RPMI7951 (cell line): ENCODE measurements around the gene METAP1D. TPM values are rescaled to one million over a fixed set of nuclear protein-coding genes. Genes with fewer than 3 reads are reported as not detected.
"Not testable (repeated sequence)": the region's sequence is repeated elsewhere in the genome, so short reads cannot be mapped to it uniquely, and the experiment has no call there.

Source experiments
- DNase-seq: peaks from one replicate; pipeline ENCODE4 v3.0.0-alpha.2; 2012; ENCODE audit warnings: low read depth
- total RNA-seq: library from RNA; depleted of rRNA; stranded (reverse); fragments of >200 nt; shearing (Covaris generic); gene quantifications from 2 replicates; pipeline ENCODE4 v1.2.3, GENCODE V29; 2014; rRNA removed

The METAP1D gene
- 8.6 and 11.3 TPM in 2 replicates for total RNA-seq

DNA sequence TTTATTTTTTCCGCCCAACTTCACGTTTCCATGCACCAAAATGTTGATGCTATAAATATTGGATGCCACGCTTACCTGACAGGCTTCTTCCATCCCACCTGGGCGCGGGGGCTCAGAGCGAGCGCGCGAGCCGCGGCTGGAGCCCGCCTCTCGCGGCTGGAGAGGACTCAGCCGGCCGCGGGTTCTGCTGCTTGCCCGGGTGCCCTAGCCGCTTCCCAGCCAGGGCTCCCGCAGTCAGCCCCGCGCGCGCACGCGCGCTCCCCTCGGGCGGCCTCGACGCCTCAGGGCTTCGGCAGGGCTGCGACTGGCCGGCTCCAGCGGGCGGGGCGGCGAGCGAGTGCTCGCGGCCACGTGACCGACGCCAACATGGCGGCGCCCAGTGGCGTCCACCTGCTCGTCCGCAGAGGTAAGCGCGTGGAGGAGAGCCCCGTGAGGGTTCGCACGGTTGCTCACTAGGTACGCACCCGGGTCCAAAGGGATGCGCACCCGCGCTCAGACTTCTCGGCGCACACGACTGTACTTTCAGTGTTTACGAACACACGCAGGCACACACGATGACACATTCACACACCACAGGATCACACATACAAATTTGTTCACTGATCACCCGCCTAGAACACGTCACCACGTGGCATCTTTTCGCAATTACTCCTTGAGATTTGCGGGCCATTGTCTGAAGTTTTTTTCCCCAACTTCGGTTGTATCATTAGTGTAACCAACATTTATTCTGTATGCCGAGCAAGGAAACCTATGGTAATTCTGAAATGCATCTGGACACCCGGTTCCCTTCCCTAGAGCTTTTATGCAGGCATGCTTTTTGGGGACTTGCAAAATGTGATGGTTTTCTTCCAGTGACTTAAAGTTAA, at the start of gene METAP1D:
METAP1D (plus strand) TSS at position 350 of the 866 bp plus-strand sequence; CDS start at position 367, 17 bp downstream.
- peak; percentile 85 for DNase-seq

DNA sequence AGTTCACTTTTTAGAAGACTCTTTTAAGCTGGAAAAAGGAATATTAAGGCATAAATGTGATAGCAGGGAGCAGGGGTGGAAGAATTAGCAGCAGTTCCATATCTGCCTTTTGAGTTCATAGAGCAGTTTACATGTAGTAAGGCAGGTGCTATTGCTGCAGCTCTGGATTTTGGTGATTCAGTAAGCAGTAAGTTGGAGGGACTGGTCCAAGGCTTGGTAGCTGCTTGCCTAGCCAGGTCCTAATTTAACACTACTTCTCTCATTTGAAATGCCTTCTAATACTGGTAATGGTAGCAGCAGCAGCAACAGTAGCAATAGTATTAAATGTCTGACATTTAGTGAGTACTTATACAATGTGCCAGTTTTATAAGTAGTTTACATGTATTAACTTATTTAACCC, 47.5 kb upstream of the METAP1D start:
- DNase-seq = no peak

- DNase-seq = no peak
Measured at GRCh38 chr2:171952748-171953147, 47.0 kb upstream of the METAP1D start.

GRCh38 chr2:171956135-171956825, 43.5 kb upstream of the METAP1D start:
- no peak for DNase-seq

DNA sequence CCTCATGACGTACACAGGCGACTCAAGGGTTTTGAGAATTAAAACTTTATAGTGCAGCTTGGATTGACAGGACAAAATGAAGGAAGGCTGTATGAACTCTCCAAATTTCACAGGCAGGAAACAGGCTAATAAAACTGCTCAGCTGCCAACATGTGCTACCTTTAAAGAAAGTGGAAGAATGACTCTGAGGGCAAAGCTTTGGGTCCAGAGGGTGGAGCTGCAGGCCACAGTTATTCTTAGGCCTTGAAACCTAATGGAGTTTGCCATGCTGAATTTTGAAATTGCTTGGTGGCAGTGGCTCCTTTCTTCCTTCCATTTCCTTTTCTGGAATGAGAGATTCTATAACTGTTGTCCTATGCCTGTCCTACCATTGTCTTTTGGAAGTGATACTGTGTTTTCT, 42.7 kb upstream of the METAP1D start:
- DNase-seq = peak; percentile 41

DNA sequence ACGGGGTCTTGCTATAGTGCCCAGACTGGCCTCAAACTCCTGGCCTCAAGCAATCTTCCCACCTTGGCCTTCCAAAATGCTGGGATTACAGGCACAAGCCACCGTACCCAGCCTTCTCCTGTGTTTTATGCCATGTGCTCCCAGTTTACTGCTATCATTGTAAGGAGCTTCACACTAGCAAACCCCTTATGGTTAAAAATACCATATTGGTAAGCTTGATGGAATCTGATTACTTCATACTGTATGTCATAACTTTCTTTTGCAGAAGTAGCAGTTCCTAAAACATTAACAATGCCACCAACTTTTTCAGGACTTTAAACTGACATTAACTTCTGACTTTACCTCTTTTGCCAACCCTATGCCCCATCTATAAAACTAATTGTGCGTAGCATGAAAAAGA, 41.3 kb upstream of the METAP1D start:
- peak; percentile 16 for DNase-seq

GRCh38 chr2:171959998-171960397, 39.8 kb upstream of the METAP1D start:
- no peak for DNase-seq

GRCh38 chr2:171960570-171960969, 39.2 kb upstream of the METAP1D start:
- DNase-seq = no peak

GRCh38 chr2:171963198-171963597, 36.6 kb upstream of the METAP1D start:
- no peak for DNase-seq

DNA sequence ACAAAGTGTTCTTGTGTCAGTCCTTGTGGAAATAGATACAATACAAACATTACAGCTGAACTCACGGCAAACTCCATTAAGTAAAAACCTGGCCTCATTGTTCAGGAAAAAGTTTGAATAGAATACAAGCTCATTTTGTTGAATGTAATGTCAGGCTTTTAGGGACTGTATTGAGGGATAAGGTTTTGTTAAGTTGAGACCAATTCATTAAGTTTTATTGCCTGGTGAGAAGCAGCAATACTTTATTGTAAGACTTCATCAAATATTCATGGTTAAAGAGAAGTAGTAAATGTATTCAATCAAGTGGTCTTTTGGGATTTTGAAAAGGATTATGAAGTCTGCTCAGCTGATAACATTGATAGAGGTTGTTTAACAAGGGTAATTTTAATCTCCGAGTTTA, 35.4 kb upstream of the METAP1D start:
- no peak for DNase-seq

DNA sequence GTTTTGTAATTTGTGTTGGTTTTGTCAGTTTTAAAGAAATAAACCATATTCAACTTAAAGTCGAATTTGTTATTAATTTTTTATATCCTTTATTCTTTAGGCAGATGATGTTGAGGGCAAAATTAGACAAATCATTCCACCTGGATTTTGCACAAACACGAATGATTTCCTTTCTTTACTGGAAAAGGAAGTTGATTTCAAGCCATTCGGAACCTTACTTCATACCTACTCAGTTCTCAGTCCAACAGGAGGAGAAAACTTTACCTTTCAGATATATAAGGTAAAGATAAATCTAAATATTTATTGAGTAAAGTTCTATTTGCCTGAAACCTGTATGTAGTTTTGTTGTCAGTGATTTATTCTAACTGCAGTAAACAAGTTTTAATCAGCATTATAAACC, 34.5 kb upstream of the METAP1D start:
- no peak for DNase-seq

- DNase-seq = no peak
Measured at GRCh38 chr2:171965661-171966060, 34.1 kb upstream of the METAP1D start.

- DNase-seq = no peak
Measured at GRCh38 chr2:171966235-171966634, 33.5 kb upstream of the METAP1D start.

DNA sequence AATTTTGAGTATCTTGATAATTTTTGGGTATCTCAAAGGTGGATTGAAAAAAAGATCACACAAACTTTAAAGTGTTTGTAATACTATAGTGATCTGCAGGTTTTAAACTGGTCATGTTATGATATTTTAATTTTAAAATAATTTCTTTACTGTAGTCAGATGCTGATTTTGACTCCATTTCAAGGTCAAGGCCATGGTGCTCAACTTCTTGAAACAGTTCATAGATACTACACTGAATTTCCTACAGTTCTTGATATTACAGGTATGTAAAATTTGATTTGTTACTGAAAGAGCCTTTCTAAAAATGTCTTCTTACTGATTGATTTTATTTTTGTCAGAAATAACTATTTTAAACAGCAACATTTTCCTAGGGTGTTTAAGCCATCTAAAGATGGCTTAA, 33.1 kb upstream of the METAP1D start:
- no peak for DNase-seq

GRCh38 chr2:171968509-171968908, 31.2 kb upstream of the METAP1D start:
- no peak for DNase-seq

GRCh38 chr2:171972329-171972982, 27.3 kb upstream of the METAP1D start:
- no peak for DNase-seq

DNA sequence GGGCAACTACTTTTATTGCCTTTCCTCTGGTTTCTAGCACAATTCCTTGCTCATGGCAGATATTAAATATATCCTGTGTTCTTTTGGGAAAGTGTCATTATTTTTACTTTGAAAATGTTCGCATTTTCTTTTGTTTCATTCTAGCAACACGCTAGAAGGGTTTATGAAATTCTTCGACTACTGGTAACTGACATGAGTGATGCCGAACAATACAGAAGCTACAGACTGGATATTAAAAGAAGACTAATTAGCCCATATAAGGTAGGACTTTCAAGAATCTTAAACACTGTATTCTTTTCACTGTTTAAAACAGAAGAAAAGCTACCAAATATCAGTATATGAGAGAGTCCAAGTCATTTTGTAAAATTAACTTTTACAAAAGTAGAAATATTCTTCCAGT, 20.6 kb upstream of the METAP1D start:
- no peak for DNase-seq

DNA sequence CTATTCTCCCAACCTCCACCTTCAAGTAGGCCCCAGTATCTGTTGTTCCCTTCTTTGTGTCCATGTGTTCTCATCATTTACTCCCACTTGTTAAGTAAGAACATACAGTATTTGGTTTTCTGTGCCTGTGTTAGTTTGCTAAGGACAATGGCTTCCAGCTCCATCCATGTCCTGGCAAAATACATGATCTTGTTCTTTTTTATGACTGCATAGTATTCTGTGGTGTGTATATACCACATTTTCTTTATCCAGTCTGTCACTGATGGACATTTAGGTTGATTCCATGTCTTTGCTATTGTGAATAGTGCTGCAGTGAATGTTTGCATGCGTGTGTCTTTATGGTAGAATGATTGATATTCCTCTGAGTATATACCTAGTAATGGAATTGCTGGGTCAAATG, 15.8 kb upstream of the METAP1D start:
- DNase-seq = not testable (repeated sequence)

DNA sequence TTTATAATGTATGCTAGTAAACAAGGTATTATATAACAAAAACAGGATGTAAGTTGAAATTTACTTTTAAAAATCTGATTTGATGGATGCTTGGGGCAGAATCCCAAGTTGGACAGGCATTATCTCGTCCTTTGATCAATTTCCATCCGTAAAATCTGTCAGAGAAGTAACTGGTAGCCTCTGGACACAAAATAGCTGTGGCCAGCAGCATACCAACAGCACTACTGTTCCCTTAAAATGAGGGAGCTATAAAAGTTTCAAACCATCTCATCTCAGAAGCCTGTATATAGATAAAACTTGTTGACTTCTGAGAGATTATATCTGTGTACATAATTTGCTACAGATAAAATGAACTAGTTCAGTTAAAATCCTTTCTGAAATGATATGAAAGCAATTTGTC, 14.7 kb upstream of the METAP1D start:
- DNase-seq = peak; percentile 43

DNA sequence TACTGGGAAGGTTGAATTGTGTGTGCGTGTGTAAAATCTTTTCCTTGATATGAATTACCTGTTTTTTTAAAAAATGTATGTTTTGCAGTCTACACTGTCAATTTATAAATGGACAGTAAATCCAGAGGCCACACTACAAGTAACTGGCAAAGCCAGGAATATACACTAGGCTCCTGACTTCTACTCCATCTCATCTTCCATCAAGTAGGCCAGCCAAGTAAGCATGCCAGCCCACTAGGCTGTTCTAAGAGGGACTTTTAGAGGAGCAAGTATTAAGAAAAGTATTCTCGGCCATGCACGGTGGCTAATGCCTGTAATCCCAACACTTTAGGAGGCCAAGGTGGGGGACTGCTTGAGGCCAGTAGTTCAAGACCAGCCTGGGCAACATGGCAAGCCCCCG, 13.0 kb upstream of the METAP1D start:
- no peak for DNase-seq

DNA sequence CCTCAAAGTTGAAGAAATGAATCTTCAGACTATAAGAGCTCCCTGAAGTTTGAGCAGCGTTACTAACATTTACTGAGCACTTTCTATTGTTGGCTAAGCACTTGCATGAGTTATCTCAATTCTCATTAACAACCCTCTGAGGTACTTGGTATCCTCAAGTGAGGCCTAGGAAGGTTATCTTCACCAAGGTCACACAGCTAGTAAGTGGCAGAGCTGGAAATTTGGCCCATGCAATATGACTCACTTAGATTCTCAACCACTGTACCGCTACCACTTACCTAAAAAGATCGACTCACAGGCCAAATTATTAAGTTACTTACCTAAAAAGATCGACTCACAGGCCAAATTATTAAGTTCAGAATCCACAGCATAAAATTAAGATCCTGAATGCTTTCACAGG, 8.7 kb upstream of the METAP1D start:
- DNase-seq = no peak

DNA sequence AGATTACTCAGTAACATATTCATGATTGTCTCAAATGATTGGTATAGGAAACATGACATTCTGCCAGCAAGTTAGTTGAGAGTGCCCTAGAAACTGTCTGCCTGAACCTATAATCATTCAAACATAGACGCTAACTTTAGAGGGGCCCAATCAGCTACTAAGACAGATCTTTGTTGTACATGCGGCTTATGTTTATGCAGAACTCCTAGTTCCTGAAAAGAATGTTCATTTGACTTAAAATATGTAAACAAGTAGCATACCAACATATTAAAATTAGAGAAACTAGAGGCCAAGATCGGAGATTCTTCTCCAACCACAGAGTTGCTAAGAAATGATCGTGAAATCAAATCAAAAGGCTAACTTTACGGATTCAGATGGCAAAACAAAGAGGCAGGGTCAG, 4.2 kb upstream of the METAP1D start:
- DNase-seq = no peak

DNA sequence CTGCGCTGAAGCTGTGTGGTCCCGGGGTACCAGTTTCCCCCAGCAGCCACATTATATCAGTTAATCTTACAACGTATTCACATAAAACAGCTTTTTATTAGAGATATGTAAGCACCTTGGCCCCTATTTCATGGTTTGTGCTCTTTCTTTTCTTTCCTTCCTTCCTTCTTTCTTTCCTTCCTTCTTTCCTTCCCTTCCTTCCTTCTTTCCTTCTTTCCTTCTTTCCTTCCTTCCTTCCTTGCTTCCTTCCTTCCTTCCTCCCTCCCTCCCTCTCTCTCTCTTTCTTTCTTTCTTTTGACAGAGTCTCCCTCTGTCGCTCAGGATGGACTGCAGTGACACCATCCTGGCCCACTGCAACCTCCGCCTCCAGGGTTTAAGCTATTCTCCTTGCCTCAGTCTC, 3.7 kb upstream of the METAP1D start:
- DNase-seq = no peak
